Measurements from ENCODE around the gene GPBAR1.

GPBAR1 gene, protein sequence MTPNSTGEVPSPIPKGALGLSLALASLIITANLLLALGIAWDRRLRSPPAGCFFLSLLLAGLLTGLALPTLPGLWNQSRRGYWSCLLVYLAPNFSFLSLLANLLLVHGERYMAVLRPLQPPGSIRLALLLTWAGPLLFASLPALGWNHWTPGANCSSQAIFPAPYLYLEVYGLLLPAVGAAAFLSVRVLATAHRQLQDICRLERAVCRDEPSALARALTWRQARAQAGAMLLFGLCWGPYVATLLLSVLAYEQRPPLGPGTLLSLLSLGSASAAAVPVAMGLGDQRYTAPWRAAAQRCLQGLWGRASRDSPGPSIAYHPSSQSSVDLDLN

DNA sequence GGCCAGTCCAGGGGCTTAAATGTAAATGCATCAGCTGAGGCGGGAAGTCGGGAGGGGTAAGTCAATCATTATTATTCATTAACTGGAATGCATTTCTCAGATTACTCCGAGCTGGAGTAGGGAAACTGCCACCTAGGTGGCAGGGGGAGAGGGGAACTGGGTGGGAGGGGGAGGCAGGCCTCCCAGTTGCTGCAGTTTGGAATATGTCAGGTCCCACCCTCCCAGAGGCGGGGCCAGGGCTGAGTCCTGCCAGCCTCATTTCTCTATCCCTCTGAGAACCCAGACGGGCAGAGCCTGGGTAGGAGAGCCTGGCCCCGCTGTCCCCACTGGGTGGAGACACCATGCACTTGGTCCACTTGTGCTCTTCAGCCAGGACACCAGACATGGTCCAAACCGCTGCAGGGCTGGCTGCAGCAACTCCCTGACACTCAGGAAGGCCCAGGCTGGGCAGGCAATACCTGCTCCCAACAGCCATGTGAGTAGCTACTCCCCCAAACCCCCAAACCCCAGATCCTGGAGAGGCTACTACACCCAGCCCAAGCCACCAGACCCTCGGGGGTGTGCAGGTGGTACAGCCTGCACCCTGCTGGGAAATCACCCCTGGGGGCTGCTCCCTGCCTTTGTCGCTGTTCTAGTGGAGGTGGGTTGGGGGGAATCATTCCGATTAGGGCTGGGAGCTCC lies at the start of gene GPBAR1:
Gene GPBAR1, plus strand, starts transcription at position 274 of the 681 bp plus-strand sequence. CDS start 1,710 bp downstream, outside the sequence.
- TF ChIP-seq, protein P1, sequence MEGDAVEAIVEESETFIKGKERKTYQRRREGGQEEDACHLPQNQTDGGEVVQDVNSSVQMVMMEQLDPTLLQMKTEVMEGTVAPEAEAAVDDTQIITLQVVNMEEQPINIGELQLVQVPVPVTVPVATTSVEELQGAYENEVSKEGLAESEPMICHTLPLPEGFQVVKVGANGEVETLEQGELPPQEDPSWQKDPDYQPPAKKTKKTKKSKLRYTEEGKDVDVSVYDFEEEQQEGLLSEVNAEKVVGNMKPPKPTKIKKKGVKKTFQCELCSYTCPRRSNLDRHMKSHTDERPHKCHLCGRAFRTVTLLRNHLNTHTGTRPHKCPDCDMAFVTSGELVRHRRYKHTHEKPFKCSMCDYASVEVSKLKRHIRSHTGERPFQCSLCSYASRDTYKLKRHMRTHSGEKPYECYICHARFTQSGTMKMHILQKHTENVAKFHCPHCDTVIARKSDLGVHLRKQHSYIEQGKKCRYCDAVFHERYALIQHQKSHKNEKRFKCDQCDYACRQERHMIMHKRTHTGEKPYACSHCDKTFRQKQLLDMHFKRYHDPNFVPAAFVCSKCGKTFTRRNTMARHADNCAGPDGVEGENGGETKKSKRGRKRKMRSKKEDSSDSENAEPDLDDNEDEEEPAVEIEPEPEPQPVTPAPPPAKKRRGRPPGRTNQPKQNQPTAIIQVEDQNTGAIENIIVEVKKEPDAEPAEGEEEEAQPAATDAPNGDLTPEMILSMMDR (IDR thresholded peaks at IDR 0.05; ENCODE audit: insufficient read depth, low read depth, low read length, missing control alignments): no peak
- no peak for DNase-seq (ENCODE audit: low read depth)
- H3K4me3 ChIP-seq (ENCODE audit: low read depth, low read length): no peak within 1 kb of the TSS

DNA sequence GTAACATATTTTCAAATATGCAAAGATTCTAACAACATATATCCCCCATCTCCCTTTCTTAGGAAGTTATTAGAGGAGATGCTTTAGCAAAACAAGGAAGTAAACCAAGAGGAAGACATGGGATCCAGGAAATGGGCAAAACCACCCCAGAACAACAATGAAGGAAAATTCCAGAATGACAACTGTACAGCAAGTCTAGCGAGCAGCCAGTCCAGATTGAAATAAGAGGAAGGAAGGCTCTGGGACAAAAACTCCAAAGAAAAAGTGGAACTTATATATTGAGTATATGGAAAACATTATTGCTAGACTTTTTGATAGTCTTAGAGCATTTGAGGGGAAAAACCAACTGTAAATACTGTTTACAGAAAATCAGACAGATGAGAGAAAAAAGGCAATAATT lies 46.7 kb upstream of the GPBAR1 start:
- H3K4me3 ChIP-seq (ENCODE audit: low read depth, low read length): no peak overlapping the region
- TF ChIP-seq, protein P1 (IDR thresholded peaks at IDR 0.05; ENCODE audit: insufficient read depth, low read depth, low read length, missing control alignments): no peak
- DNase-seq (ENCODE audit: low read depth): no peak

DNA sequence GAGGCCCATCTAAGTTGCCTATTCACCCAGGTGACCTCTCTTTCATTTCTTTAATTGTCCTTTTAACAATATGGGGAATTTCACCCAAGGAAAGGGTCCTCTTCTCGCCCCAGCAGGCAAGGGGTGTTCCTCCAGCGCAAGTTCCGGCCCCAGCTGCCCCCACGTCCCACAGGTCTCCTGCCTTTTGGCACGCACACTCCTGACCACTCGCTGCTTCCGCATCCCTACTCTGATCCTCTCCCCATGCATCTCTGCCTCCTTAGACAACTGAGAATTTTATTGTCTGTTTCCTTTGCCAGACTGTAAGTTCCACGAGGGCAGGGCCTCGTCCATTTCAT lies 44.5 kb upstream of the GPBAR1 start:
- no peak for DNase-seq (ENCODE audit: low read depth)
- H3K4me3 ChIP-seq (ENCODE audit: low read depth, low read length): peak overlapping the region; percentile 74
- TF ChIP-seq, protein P1 (IDR thresholded peaks at IDR 0.05; ENCODE audit: insufficient read depth, low read depth, low read length, missing control alignments): no peak

DNA sequence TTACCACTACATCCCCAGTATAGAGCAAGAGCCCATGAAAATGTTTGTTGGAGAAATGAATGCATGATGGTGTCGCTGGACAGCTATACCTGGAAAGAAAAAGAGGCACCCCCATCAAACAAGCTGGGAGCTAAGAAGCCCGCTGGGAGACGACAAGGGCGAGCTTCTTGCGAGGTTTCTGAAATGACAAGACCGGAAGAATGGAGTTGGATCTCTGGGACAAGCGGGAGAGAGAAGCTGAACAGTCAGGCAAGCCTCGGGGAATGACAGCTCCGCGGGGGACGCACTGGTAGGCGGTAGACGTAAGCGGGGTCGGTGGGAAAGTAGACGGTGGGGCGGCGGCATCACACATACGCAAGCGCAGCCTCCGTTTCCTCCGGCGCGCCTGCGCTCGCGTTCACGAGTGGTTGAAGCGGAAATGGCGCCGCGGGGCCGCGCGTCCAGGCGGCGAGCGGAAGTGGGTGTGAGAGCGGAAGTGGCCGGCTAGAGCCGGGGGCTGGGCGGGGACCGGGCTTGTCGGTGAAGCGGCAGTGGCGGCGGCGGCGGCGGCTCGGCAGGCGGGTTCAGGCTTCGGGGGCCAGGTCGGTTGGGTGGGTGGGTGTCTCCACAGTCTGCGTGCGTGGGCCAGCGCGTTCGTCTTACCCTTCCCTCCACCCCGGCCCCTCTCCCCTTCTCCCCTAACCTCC lies 44.0 kb upstream of the GPBAR1 start, which contains the start of gene ARPC2:
Gene ARPC2, plus strand, starts transcription at position 516 of the 686 bp plus-strand sequence. CDS start 282 bp downstream, outside the sequence.
- peak; percentile 96 for DNase-seq (ENCODE audit: low read depth)
- H3K4me3 ChIP-seq (ENCODE audit: low read depth, low read length): peak within 1 kb of the TSS; percentile 74
- TF ChIP-seq, protein P1 (IDR thresholded peaks at IDR 0.05; ENCODE audit: insufficient read depth, low read depth, low read length, missing control alignments): no peak

DNA sequence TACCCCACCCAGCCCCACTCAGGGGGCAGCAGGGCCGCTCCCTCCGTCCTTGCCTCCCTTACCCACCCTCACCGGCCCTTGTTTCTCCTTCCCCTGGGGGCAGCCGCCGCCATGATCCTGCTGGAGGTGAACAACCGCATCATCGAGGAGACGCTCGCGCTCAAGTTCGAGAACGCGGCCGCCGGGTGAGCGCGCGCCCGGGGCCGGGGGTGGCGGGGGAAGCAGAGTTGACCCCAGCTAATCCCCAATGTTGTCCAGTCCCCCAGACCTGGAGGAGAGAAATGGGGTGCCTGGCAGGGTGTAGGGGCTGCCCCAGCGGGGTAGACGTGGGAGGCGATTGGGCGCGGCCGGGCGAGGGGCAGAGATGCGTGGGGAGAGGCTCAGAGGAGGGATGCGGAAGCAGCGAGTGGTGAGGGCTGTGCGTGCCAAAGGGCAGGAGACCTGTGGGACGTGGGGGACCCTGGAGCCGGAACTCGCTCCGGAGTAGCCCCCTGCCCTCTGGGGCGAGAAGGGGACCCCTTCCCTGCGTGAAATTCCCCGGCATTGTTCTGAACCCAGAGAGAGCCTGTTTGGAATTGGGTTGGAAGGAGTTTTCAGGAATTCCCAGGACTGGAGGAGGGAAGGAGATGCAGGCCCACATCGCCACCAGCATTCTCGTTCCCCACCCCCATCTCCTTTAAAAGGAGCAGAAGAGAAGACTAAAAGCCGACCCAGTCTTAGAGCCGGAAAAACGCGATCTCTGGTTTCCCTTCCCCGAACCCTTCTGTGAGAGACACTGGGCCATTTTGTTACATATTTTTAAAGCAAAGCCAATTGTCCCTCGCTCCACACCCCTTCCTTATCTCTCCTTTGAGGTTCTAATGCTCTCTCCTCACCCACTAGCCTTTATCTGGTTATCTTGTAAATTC lies 43.2 kb upstream of the GPBAR1 start:
- peak; percentile 75 for DNase-seq (ENCODE audit: low read depth)
- TF ChIP-seq, protein P1 (IDR thresholded peaks at IDR 0.05; ENCODE audit: insufficient read depth, low read depth, low read length, missing control alignments): no peak
- peak overlapping the region; percentile 74 for H3K4me3 ChIP-seq (ENCODE audit: low read depth, low read length)

All from GM12865 (cell line).